Muscle of leg (tissue), 11 donors: ENCODE data around the gene MPI. TPM values are rescaled to one million over a fixed set of nuclear protein-coding genes. Genes with fewer than 3 reads are reported as not detected.
"Not testable (repeated sequence)": the region's sequence is repeated elsewhere in the genome, so short reads cannot be mapped to it uniquely, and the experiment has no call there.

Experiments used
- DNase-seq: peaks from one replicate; pipeline ENCODE4 v3.0.0; 2013
- H3K27ac ChIP-seq: one replicate; pipeline ENCODE4 v1.5.1; 2013; ENCODE audit warnings: mild to moderate bottlenecking, low read length, control low read depth
- H3K27me3 ChIP-seq: one replicate; pipeline ENCODE4 v1.6.1; 2013; ENCODE audit warnings: low read length; ENCODE audit not compliant: control insufficient read depth, insufficient read depth
- H3K36me3 ChIP-seq: one replicate; pipeline ENCODE4 v1.6.1; 2013; ENCODE audit warnings: low read length; ENCODE audit not compliant: control insufficient read depth, insufficient read depth
- H3K4me1 ChIP-seq: one replicate; pipeline ENCODE4 v1.6.1; 2013; ENCODE audit warnings: low read length; ENCODE audit not compliant: control insufficient read depth, insufficient read depth
- H3K4me3 ChIP-seq: one replicate; pipeline ENCODE4 v1.5.1; 2013; ENCODE audit warnings: low read length, control low read depth
- H3K9me3 ChIP-seq: replicated peaks from 2 replicates; pipeline ENCODE4 v1.6.1; 2013; ENCODE audit warnings: low read depth, low read length; ENCODE audit not compliant: control insufficient read depth
- WGBS: methylation state at CpG from one replicate; pipeline ENCODE4 v1.1.5; 2013; ENCODE audit warnings: missing lambda C conversion rate; ENCODE audit not compliant: insufficient coverage; 5-methylcytosine and 5-hydroxymethylcytosine counted together
- polyA plus RNA-seq, 8 donors: library from polyadenylated mRNA; unstranded; fragments of 120-200 nt; gene quantifications; one replicate each; pipeline versions ENCODE4 v1.2.1 to v1.2.3, GENCODE V29; 2013; ENCODE audit warnings: inconsistent platforms in 1 of 8, low replicate concordance in 1 of 8; ENCODE audit not compliant: insufficient read length in 8 of 8, insufficient read depth in 1 of 8
- total RNA-seq: library from RNA; stranded (reverse); fragments of 120-200 nt; gene quantifications from one replicate; pipeline ENCODE4 v1.2.4, GENCODE V29; 2013

The MPI gene
- total and polyA plus RNA-seq, 9 donors: 43.8 to 63.3 (median 52.5) TPM

GRCh38 chr15:74870436-74871215 is 19.2 kb upstream of the MPI start:
- H3K4me3 ChIP-seq: no peak overlapping the region
- WGBS: 33% methylated on average over 3 of the region's 6 CpGs

GRCh38 chr15:74872702-74873035 is 17.2 kb upstream of the MPI start:
- Histone ChIP-seq H3K4me3 (peak overlapping the region; percentile 81), H3K27ac (peak overlapping the region; percentile 96), H3K27me3 (no peaks in the 10 kb centered on the region), H3K4me1 (peaks cover 40% of the 10 kb centered on the region), H3K9me3 (no peaks in the 10 kb centered on the region), H3K36me3 (peaks cover 13% of the 10 kb centered on the region)
- no peak for DNase-seq
- WGBS: 0% methylated on average over 9 of the region's 11 CpGs

More at GRCh38 chr15:74870436-74871215, 19.2 kb upstream of the MPI start:
- Histone ChIP-seq H3K9me3 (no peaks in the 10 kb centered on the region), H3K4me1 (peaks cover 46% of the 10 kb centered on the region), H3K27ac (peak overlapping the region; percentile 83), H3K36me3 (peaks cover 17% of the 10 kb centered on the region), H3K27me3 (no peaks in the 10 kb centered on the region)
- DNase-seq: peak; percentile 47

GRCh38 chr15:74873036-74873755 is 16.6 kb upstream of the MPI start, which contains the start of gene SCAMP2:
Gene SCAMP2, minus strand, starts transcription at chr15:74873365. Its CDS starts 110 bp downstream, at chr15:74873255.
- Histone ChIP-seq H3K4me3 (peak within 1 kb of the TSS; percentile 81), H3K4me1 (peaks cover 37% of the 10 kb centered on the region), H3K27me3 (no peaks in the 10 kb centered on the region), H3K27ac (peak within 1 kb of the TSS; percentile 96), H3K9me3 (no peaks in the 10 kb centered on the region), H3K36me3 (peaks cover 11% of the 10 kb centered on the region)
- whole genome bisulfite sequencing: under 1% methylated on average over 35 of the region's 52 CpGs
- peak; percentile 99 for DNase-seq

- Histone ChIP-seq H3K27ac (peak overlapping the region; percentile 52), H3K36me3 (peaks cover 7% of the 10 kb centered on the region), H3K27me3 (no peaks in the 10 kb centered on the region), H3K9me3 (no peaks in the 10 kb centered on the region), H3K4me3 (peak overlapping the region; percentile 81), H3K4me1 (peaks cover 30% of the 10 kb centered on the region)
- 19% methylated on average over 12 of the region's 16 CpGs for WGBS
- DNase-seq: no peak
These were observed 16.0 kb upstream of the MPI start for GRCh38 chr15:74873756-74874424.

- peaks cover 3% of the 10 kb centered on the region for H3K4me1 ChIP-seq
- no peak overlapping the region for H3K27ac ChIP-seq
- WGBS: no CpG with 5 or more reads among the region's 4 CpGs
- no peaks in the 10 kb centered on the region for H3K36me3 ChIP-seq
- no peak overlapping the region for H3K4me3 ChIP-seq
- no peak for DNase-seq
- peaks cover 2% of the 10 kb centered on the region for H3K9me3 ChIP-seq
- no peaks in the 10 kb centered on the region for H3K27me3 ChIP-seq
These were observed 11.6 kb upstream of the MPI start for GRCh38 chr15:74878273-74878672.

DNA sequence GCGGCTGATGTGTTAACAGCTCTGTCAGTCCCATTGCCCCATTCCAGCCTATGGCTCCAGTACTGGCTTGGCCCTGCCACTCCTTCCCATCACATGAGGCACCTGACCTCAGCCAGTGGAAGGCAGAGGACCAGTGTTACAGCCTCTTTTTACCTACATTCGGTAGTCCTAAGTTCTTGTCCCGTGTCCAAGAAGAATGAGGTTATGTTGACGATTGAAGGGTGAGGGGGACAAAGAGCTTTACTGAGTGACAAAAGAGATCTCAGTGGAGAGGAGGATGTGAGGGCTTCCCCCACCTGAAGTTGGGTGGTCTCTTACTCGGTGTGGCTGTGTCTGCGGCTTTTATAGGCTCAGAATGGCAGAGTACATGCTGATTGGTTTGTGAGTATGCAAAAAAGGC is 7.3 kb upstream of the MPI start:
- Histone ChIP-seq H3K9me3 (peaks cover 2% of the 10 kb centered on the region), H3K27ac (no peak overlapping the region), H3K27me3 (no peaks in the 10 kb centered on the region), H3K4me1 (no peaks in the 10 kb centered on the region), H3K4me3 (no peak overlapping the region), H3K36me3 (no peaks in the 10 kb centered on the region)
- DNase-seq: no peak
- WGBS: 89% methylated on average over 4 of the region's 6 CpGs

DNA sequence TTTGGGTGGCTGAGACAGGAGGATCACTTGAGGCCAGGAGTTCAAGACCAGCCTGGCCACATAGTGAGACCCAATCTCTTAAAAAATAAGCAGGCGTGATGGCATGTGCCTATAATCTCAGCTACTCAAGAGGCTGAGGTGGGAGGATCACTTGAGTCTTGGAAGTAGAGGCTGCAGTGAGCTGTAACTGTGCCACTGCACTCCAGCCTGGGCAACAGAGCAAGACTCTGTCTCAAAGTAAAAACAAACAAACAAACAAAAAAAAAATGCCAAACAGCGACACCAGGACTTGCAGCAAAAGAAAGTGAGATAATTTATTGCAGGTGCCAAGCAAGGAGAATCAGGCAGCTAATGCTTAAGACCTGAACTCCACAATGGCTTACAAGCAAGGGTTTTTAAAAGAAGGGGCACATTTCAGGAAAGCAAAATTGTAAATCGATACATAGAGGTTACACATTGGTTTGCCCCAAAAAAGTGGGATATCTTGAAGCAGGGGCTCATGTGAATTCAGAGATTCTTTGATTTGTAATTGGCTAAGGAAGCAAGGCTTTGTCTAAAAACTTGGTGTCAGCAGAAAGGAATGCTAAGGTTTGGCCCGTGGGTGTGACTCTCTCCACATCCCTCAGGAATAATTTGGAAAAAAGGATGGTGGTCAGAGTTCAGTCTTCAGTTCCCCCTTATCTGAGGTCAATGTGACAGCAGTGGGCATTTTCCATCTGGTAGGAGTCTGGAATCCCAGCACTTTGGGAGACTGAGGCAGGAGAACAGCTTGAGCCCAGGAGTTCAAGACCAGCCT is 5.2 kb upstream of the MPI start:
- no peak for DNase-seq
- H3K4me1 ChIP-seq: peaks cover 11% of the 10 kb centered on the region
- H3K4me3 ChIP-seq: no peak overlapping the region
- H3K9me3 ChIP-seq: peaks cover 2% of the 10 kb centered on the region
- WGBS: 60% methylated on average over 1 of the region's 4 CpGs
- no peak overlapping the region for H3K27ac ChIP-seq
- H3K36me3 ChIP-seq: no peaks in the 10 kb centered on the region
- H3K27me3 ChIP-seq: no peaks in the 10 kb centered on the region

- Histone ChIP-seq H3K27ac (no peak overlapping the region), H3K4me3 (no peak overlapping the region), H3K9me3 (peaks cover 2% of the 10 kb centered on the region), H3K27me3 (no peaks in the 10 kb centered on the region), H3K36me3 (no peaks in the 10 kb centered on the region), H3K4me1 (peaks cover 16% of the 10 kb centered on the region)
- no peak for DNase-seq
- WGBS: no CpG with 5 or more reads among the region's 5 CpGs
These were observed 4.4 kb upstream of the MPI start for GRCh38 chr15:74885461-74885860.

- not testable (repeated sequence) for H3K9me3 ChIP-seq, H3K27me3 ChIP-seq, H3K4me3 ChIP-seq, H3K27ac ChIP-seq, DNase-seq
- no CpG with 5 or more reads among the region's 10 CpGs for WGBS
- peaks cover 32% of the 10 kb centered on the region for H3K4me1 ChIP-seq
- H3K36me3 ChIP-seq: peaks cover 12% of the 10 kb centered on the region
These were observed 2.2 kb upstream of the MPI start for GRCh38 chr15:74887537-74888193.
